IMR-90 (cell line): ENCODE data around the gene GALNT14. TPM values are rescaled to one million over a fixed set of nuclear protein-coding genes. Genes with fewer than 3 reads are reported as not detected.

Experiments
- ATAC-seq: fragments of 200-7000 bp; cut with Tn5 transposase; 2 replicates; pipeline ENCODE4 v1.9.1; 2020; ENCODE audit warnings: low read depth, mild to moderate bottlenecking, moderate library complexity
- BruUV-seq: library from RNA; stranded (reverse); fragments of 400-500 nt; replicated peaks from 2 replicates; lab custom pipeline; 2021; lab: Mats Ljungman, UMichigan
- CTCF ChIA-PET: fragments of 300-600 bp; formaldehyde crosslinking; extraction: SDS; loops from one replicate; lab custom pipeline; 2021; ENCODE audit warnings: antibody characterized with exemption; lab: Yijun Ruan, JAX
- POLR2A ChIA-PET: fragments of 300-600 bp; sonication (Branson Sonifier 250); formaldehyde crosslinking; loops from one replicate; lab custom pipeline; 2022; ENCODE audit warnings: antibody characterized with exemption; ENCODE audit not compliant: unreplicated experiment; lab: Charles Lee
- DNase-seq: peaks from one replicate; pipeline ENCODE4 v3.0.0; 2013
- H2AFZ ChIP-seq: replicated peaks from 2 replicates; pipeline ENCODE3; 2013; ENCODE audit warnings: low read length, mild to moderate bottlenecking; ENCODE audit not compliant: poor library complexity
- H2AK5ac ChIP-seq: 2 replicates; pipeline ENCODE4 v1.6.1; 2013; ENCODE audit warnings: low read depth, low read length, inconsistent platforms
- H2AK9ac ChIP-seq: replicated peaks from 2 replicates; pipeline ENCODE3; 2013; ENCODE audit warnings: mild to moderate bottlenecking, low read depth, low read length, moderate library complexity; ENCODE audit not compliant: poor library complexity
- H2BK120ac ChIP-seq: 2 replicates; pipeline ENCODE4 v1.6.1; 2013; ENCODE audit warnings: low read depth, low read length, inconsistent platforms
- H2BK15ac ChIP-seq: 3 replicates; pipeline ENCODE4 v1.6.1; 2013; ENCODE audit warnings: low read depth, low read length, inconsistent platforms
- H2BK20ac ChIP-seq: 2 replicates; pipeline ENCODE4 v1.6.1; 2013; ENCODE audit warnings: low read depth, mild to moderate bottlenecking, inconsistent platforms, low read length, moderate library complexity
- H2BK5ac ChIP-seq: 2 replicates; pipeline ENCODE4 v1.6.1; 2013; ENCODE audit warnings: mild to moderate bottlenecking, low read depth, low read length, inconsistent platforms; ENCODE audit not compliant: poor library complexity, severe bottlenecking
- H3K14ac ChIP-seq: replicated peaks from 2 replicates; pipeline ENCODE4 v1.6.1; 2013; ENCODE audit warnings: low read depth, low read length, inconsistent platforms
- H3K18ac ChIP-seq: 2 replicates; pipeline ENCODE4 v1.6.1; 2013; ENCODE audit warnings: low read depth, low read length, control low read depth
- H3K23ac ChIP-seq: 2 replicates; pipeline ENCODE4 v1.6.1; 2013; ENCODE audit warnings: low read depth, low read length, inconsistent platforms
- H3K27ac ChIP-seq: 2 replicates; pipeline ENCODE4 v1.5.1; 2013; ENCODE audit warnings: mild to moderate bottlenecking, control low read depth, low read length; ENCODE audit not compliant: insufficient read depth
- H3K27me3 ChIP-seq: 2 replicates; pipeline ENCODE4 v1.6.1; 2013; ENCODE audit warnings: low read length; ENCODE audit not compliant: control insufficient read depth, insufficient read depth
- H3K36me3 ChIP-seq: 2 replicates; pipeline ENCODE4 v1.6.1; 2013; ENCODE audit warnings: low read length, mixed read lengths; ENCODE audit not compliant: control insufficient read depth, insufficient read depth
- H3K4ac ChIP-seq: 2 replicates; pipeline ENCODE4 v1.6.1; 2013; ENCODE audit warnings: low read depth, low read length, inconsistent platforms
- H3K4me1 ChIP-seq: 2 replicates; pipeline ENCODE4 v1.6.1; 2013; ENCODE audit warnings: low read length, mixed read lengths; ENCODE audit not compliant: control insufficient read depth, insufficient read depth
- H3K4me2 ChIP-seq: 2 replicates; pipeline ENCODE4 v1.6.1; 2013; ENCODE audit warnings: low read depth, mild to moderate bottlenecking, control low read depth, low read length, moderate library complexity
- H3K4me3 ChIP-seq: 2 replicates; pipeline ENCODE4 v1.5.1; 2013; ENCODE audit warnings: low read depth, mild to moderate bottlenecking, control low read depth, low read length, moderate library complexity; ENCODE audit not compliant: insufficient read depth
- H3K56ac ChIP-seq: 2 replicates; pipeline ENCODE4 v1.6.1; 2013; ENCODE audit warnings: low read length, inconsistent platforms; ENCODE audit not compliant: insufficient read depth; ENCODE audit errors: extremely low read depth
- H3K79me1 ChIP-seq, 2 experiments: 2 replicates each; pipeline ENCODE4 v1.6.1; 2013; ENCODE audit warnings: low read length in 2 of 2, inconsistent platforms in 1 of 2, low read depth in 1 of 2
- H3K9ac ChIP-seq: 2 replicates; pipeline ENCODE4 v1.6.1; 2013; ENCODE audit warnings: low read depth, low read length, control low read depth
- H3K9me1 ChIP-seq: 2 replicates; pipeline ENCODE4 v1.6.1; 2013; ENCODE audit warnings: low read length, inconsistent platforms; ENCODE audit not compliant: insufficient read depth
- H3K9me3 ChIP-seq: 2 replicates; pipeline ENCODE4 v1.6.1; 2013; ENCODE audit warnings: low read length; ENCODE audit not compliant: control insufficient read depth, insufficient read depth
- H4K20me1 ChIP-seq: 2 replicates; pipeline ENCODE4 v1.6.1; 2013; ENCODE audit warnings: low read length, inconsistent platforms; ENCODE audit not compliant: insufficient read depth
- H4K5ac ChIP-seq: 2 replicates; pipeline ENCODE4 v1.6.1; 2013; ENCODE audit warnings: mild to moderate bottlenecking, low read depth, low read length, control low read depth
- H4K8ac ChIP-seq, 2 experiments: 2 replicates each; pipeline ENCODE4 v1.6.1; 2013; ENCODE audit warnings: low read depth in 2 of 2, low read length in 2 of 2, control low read depth in 1 of 2, inconsistent platforms in 1 of 2
- H4K91ac ChIP-seq: 2 replicates; pipeline ENCODE4 v1.6.1; 2013; ENCODE audit warnings: low read depth, low read length, inconsistent platforms; ENCODE audit not compliant: insufficient read depth
- BHLHE40 ChIP-seq: fragments of 150-350 bp; IDR thresholded peaks from 2 replicates; pipeline ENCODE4 v1.6.1; 2016; ENCODE audit warnings: mild to moderate bottlenecking, low read depth, low read length
- CEBPB ChIP-seq: IDR thresholded peaks from 2 replicates; pipeline ENCODE4 v1.6.1; 2012; ENCODE audit warnings: low read depth, low read length, improper control_type of control experiment
- CHD1 ChIP-seq: IDR thresholded peaks from 2 replicates; pipeline ENCODE4 v1.6.1; 2012; ENCODE audit warnings: low read depth, low read length, improper control_type of control experiment
- ELK1 ChIP-seq: fragments of 150-350 bp; IDR thresholded peaks from 2 replicates; pipeline ENCODE4 v1.6.1; 2016; ENCODE audit warnings: low read depth, mild to moderate bottlenecking, low read length, moderate library complexity, borderline replicate concordance
- FOS ChIP-seq: fragments of 150-350 bp; IDR thresholded peaks from 2 replicates; pipeline ENCODE4 v1.6.1; 2016; ENCODE audit warnings: low read depth, low read length
- MAFK ChIP-seq: IDR thresholded peaks from 2 replicates; pipeline ENCODE4 v1.6.1; 2012; ENCODE audit warnings: low read depth, low read length, improper control_type of control experiment
- MAZ ChIP-seq: IDR thresholded peaks from 2 replicates; pipeline ENCODE4 v1.6.1; 2012; ENCODE audit warnings: low read depth, mild to moderate bottlenecking, low read length, improper control_type of control experiment, moderate library complexity, borderline replicate concordance
- NFE2L2 ChIP-seq: fragments of 150-350 bp; IDR thresholded peaks from 2 replicates; pipeline ENCODE4 v1.6.1; 2016; ENCODE audit warnings: low read depth, mild to moderate bottlenecking, low read length
- POLR2A ChIP-seq: IDR thresholded peaks from 2 replicates; pipeline ENCODE4 v1.6.1; 2012; ENCODE audit warnings: mild to moderate bottlenecking, low read depth, low read length
- RCOR1 ChIP-seq: IDR thresholded peaks from 2 replicates; pipeline ENCODE4 v1.6.1; 2012; ENCODE audit warnings: mild to moderate bottlenecking, low read length, improper control_type of control experiment; ENCODE audit not compliant: insufficient replicate concordance
- RFX5 ChIP-seq: IDR thresholded peaks from 2 replicates; pipeline ENCODE4 v1.8.0; 2012; ENCODE audit warnings: low read depth, mild to moderate bottlenecking, low read length, moderate library complexity
- SMC3 ChIP-seq: fragments of 150-350 bp; IDR thresholded peaks from 2 replicates; pipeline ENCODE4 v1.6.1; 2016; ENCODE audit warnings: low read depth, mild to moderate bottlenecking, antibody characterized with exemption, low read length, moderate library complexity
- USF2 ChIP-seq: fragments of 150-350 bp; IDR thresholded peaks from 2 replicates; pipeline ENCODE4 v1.6.1; 2017; ENCODE audit warnings: mild to moderate bottlenecking, antibody characterized with exemption, low read length, low read depth
- WGBS, 2 experiments: methylation state at CpG; one replicate each; pipeline versions ENCODE4 v1.1.5 to v1.1.7; 2013; ENCODE audit warnings: missing lambda C conversion rate in 2 of 2; ENCODE audit not compliant: insufficient read length in 1 of 2; ENCODE audit errors: extremely low coverage in 2 of 2; 5-methylcytosine and 5-hydroxymethylcytosine counted together
- dilution Hi-C: fragments of 300-500 bp; cut with HindIII; formaldehyde crosslinking; loops from one replicate; pipeline ENCODE4 v1.14.3; 2018; ENCODE audit warnings: low sequenced_read_pairs; ENCODE audit not compliant: unreplicated experiment
- in situ Hi-C: fragments of 300-500 bp; cut with MboI; formaldehyde crosslinking; loops from 3 replicates; pipeline ENCODE4 v1.14.3; 2019; ENCODE audit warnings: low sequenced_read_pairs, inconsistent platforms, mixed read lengths
- intact Hi-C: fragments of 100-400 bp; cut with micrococcal nuclease; formaldehyde crosslinking; loops from 2 replicates; pipeline ENCODE4 v1.10.0; 2022
- polyA plus RNA-seq, 3 experiments: library from polyadenylated mRNA; depleted of rRNA; stranded (reverse); fragments of >200 nt; gene quantifications; 2 replicates each; pipeline ENCODE4 v1.2.3, GENCODE V29; 2012; ENCODE audit warnings: low replicate concordance in 1 of 3
- total RNA-seq: library from RNA; depleted of rRNA; stranded (reverse); fragments of >200 nt; gene quantifications from 2 replicates; pipeline ENCODE4 v1.2.3, GENCODE V29; 2012

GALNT14 gene
- total and polyA plus RNA-seq, 2 of the 4 experiments (the other 2 are of a cell fraction): 0.15 to 0.18 TPM

- no peak overlapping the region for H4K91ac ChIP-seq
- TF ChIP-seq FOS (no peak), ELK1 (no peak), MAFK (no peak), RCOR1 (no peak), MAZ (no peak), POLR2A (no peak), CHD1 (no peak), SMC3 (no peak), BHLHE40 (no peak), USF2 (no peak), RFX5 (no peak), CEBPB (no peak), NFE2L2 (no peak)
- no peak overlapping the region for H4K5ac ChIP-seq
- no peak for ATAC-seq
- H2AK5ac ChIP-seq: no peak overlapping the region
- no peak overlapping the region for H4K8ac ChIP-seq
- H3K4me1 ChIP-seq: no peaks in the 10 kb centered on the region
- H3K23ac ChIP-seq: no peak overlapping the region
- no peak overlapping the region for H3K4me3 ChIP-seq
- in situ Hi-C loops: no loop called here
- no peak overlapping the region for H2AFZ ChIP-seq
- H4K20me1 ChIP-seq: no peaks in the 10 kb centered on the region
- BruUV-seq: no TSS peak
- peaks cover 8% of the 10 kb centered on the region for H3K27me3 ChIP-seq
- H3K27ac ChIP-seq: no peak overlapping the region
- H3K9me1 ChIP-seq: no peaks in the 10 kb centered on the region
- CTCF ChIA-PET: no interaction called here
- no peak overlapping the region for H2BK5ac ChIP-seq
- no peak overlapping the region for H2AK9ac ChIP-seq
- dilution Hi-C loops: no loop called here
- no peak for DNase-seq
- no peak overlapping the region for H3K4me2 ChIP-seq
- intact Hi-C loops: no loop called here
- no peaks in the 10 kb centered on the region for H3K36me3 ChIP-seq
- H2BK20ac ChIP-seq: no peak overlapping the region
- H3K18ac ChIP-seq: no peak overlapping the region
- H3K14ac ChIP-seq: no peak overlapping the region
- no peak overlapping the region for H3K9ac ChIP-seq
- H3K79me1 ChIP-seq: no peaks in the 10 kb centered on the region
- H2BK120ac ChIP-seq: no peak overlapping the region
- POLR2A ChIA-PET: no interaction called here
- H3K56ac ChIP-seq: no peak overlapping the region
- H2BK15ac ChIP-seq: no peak overlapping the region
- WGBS, 2 experiments: 90% methylated on average over 3 of the region's 5 CpGs; no CpG with 5 or more reads in 1 of the 2 experiments
- H3K4ac ChIP-seq: no peak overlapping the region
- no peaks in the 10 kb centered on the region for H3K9me3 ChIP-seq
These were observed 9.4 kb upstream of the GALNT14 start for GRCh38 chr2:31147645-31148044.
